Testis (tissue), 3 donors: Measurements from ENCODE around the gene SYNE2. TPM values are rescaled to one million over a fixed set of nuclear protein-coding genes. Genes with fewer than 3 reads are reported as not detected.

Experiments
- DNase-seq: peaks from one replicate; pipeline ENCODE4 v3.0.0-alpha.2; 2019
- H3K27ac ChIP-seq, 2 donors: fragments of 200-600 bp; sonication (generic); one replicate each; pipeline ENCODE4 v1.5.1; 2019
- H3K27me3 ChIP-seq: fragments of 200-600 bp; sonication (generic); one replicate; pipeline ENCODE4 v1.5.1; 2019
- H3K36me3 ChIP-seq: fragments of 200-600 bp; sonication (generic); one replicate; pipeline ENCODE4 v1.5.1; 2017; ENCODE audit warnings: low read depth; ENCODE audit errors: missing control alignments
- H3K4me1 ChIP-seq: fragments of 200-600 bp; sonication (generic); one replicate; pipeline ENCODE4 v1.5.1; 2019
- H3K4me3 ChIP-seq, 2 donors: fragments of 200-600 bp; sonication (generic); one replicate each; pipeline ENCODE4 v1.5.1; 2017 to 2019
- H3K9me3 ChIP-seq: fragments of 200-600 bp; sonication (generic); one replicate; pipeline ENCODE4 v1.5.1; 2017
- CTCF ChIP-seq, 3 experiments: fragments of 450-650 bp in 2 of 3; fragments of 200-600 bp in 1 of 3; sonication (generic) in 1 of 3; IDR thresholded peaks; one replicate each; pipeline ENCODE4 v1.5.1; 2016 to 2019; ENCODE audit warnings: antibody characterized with exemption in 3 of 3, mild to moderate bottlenecking in 2 of 3, moderate library complexity in 1 of 3
- POLR2A ChIP-seq: fragments of 450-650 bp; IDR thresholded peaks from one replicate; pipeline ENCODE4 v1.6.1; 2017; ENCODE audit warnings: antibody characterized with exemption, mild to moderate bottlenecking, moderate library complexity
- WGBS, 2 donors: methylation state at CpG; one replicate each; pipeline ENCODE4 v1.1.5; 2018; 5-methylcytosine and 5-hydroxymethylcytosine counted together
- intact Hi-C: fragments of 100-400 bp; cut with DNase I; formaldehyde crosslinking; loops from one replicate; pipeline ENCODE4 v1.15.1; 2023; ENCODE audit warnings: low total_unique reads
- polyA plus RNA-seq: library from polyadenylated mRNA; stranded (reverse); fragments of 350-450 nt; fragmentation: Illumina TruSeq; extraction: RNeasy Lipid Tissue Mini Kit (QIAGEN cat#74804); gene quantifications from one replicate; pipeline ENCODE4 v1.2.3, GENCODE V29; 2014; ENCODE audit warnings: low read depth, low replicate concordance; ENCODE audit not compliant: insufficient read depth
- total RNA-seq, 2 donors: library from RNA; depleted of rRNA; stranded (reverse); fragments of >200 nt; gene quantifications; one replicate each; pipeline ENCODE4 v1.2.3, GENCODE V29; 2016

The SYNE2 gene
- total and polyA plus RNA-seq, 3 donors from 2014 or later, result 74.6 to 519 (median 511) TPM

DNA sequence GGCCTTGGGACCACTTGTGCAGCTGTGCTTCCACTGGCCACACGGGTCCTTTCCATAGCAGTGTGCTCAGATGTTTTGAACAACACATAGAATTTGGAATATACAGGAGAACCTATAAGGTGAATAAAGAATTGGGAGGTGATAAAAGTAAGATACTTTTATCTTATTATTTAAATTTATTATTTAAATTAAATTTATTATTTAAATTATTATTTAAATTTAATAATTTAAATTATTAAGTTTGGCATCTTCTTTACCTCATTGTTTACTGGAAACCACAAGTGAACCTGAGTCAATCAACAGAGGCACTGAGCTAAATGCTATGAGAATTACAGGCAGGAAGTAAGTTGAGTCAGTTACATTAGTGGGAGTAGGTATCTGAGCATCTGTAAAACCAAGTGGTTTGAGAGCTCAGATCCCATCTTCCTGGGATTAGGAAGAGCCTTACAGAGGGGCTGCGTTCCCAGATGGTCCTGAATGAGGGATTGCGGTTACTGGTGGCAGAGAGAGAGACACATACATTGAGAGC is 338.2 kb downstream of the SYNE2 start:
- no peak for TF ChIP-seq POLR2A
- no peak for TF ChIP-seq CTCF (IDR thresholded peaks at IDR 0.05)
- no peak for DNase-seq
- Histone ChIP-seq H3K9me3 (no peaks in the 10 kb centered on the region), H3K36me3 (no peaks in the 10 kb centered on the region), H3K4me1 (peaks cover 22% of the 10 kb centered on the region), H3K27me3 (no peaks in the 10 kb centered on the region), H3K4me3 (no peak overlapping the region), H3K27ac (no peak overlapping the region)
- 90 to 93% methylated on average over 3 of the region's 3 CpGs for WGBS, 2 donors
- intact Hi-C loops, result no loop called here

GRCh38 chr14:64191756-64192155 is 339.0 kb downstream of the SYNE2 start:
- Histone ChIP-seq H3K4me1 (peaks cover 26% of the 10 kb centered on the region), H3K36me3 (no peaks in the 10 kb centered on the region), H3K27me3 (no peaks in the 10 kb centered on the region), H3K27ac (no peak overlapping the region), H3K4me3 (no peak overlapping the region), H3K9me3 (no peaks in the 10 kb centered on the region)
- no peak for DNase-seq
- WGBS, 2 donors, result 83 to 89% methylated on average over 2 of the region's 2 CpGs
- no peak for TF ChIP-seq POLR2A
- no peak for TF ChIP-seq CTCF (IDR thresholded peaks at IDR 0.05)
- intact Hi-C loops, result no loop called here

DNA sequence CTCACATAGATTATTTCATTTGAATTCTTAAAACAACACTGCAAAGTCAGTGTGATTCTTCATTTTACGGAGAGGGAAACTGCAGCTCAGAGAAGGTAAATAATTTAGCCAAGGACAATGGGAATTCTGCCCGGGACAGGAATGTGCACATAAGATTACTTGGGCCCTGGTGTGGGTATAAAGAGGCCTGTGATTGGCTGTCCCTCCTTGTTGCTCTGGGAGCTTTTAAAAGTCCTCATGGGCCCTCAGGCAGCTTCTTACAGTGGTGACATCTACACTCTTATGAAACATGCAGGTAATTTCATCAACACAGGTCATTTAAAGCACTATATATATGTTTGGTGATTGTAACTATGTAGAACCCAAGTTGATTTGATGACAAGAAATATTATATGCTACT is 341.0 kb downstream of the SYNE2 start:
- TF ChIP-seq POLR2A, result no peak
- TF ChIP-seq CTCF (IDR thresholded peaks at IDR 0.05), result no peak
- peaks cover 29% of the 10 kb centered on the region for H3K4me1 ChIP-seq
- no peak overlapping the region for H3K4me3 ChIP-seq
- H3K9me3 ChIP-seq, result no peaks in the 10 kb centered on the region
- intact Hi-C loops, result no loop called here
- no peak for DNase-seq
- WGBS, 2 donors, result 49 to 58% methylated on average over 2 of the region's 2 CpGs
- no peaks in the 10 kb centered on the region for H3K27me3 ChIP-seq
- H3K36me3 ChIP-seq, result no peaks in the 10 kb centered on the region
- H3K27ac ChIP-seq, result peak overlapping the region in 1 of 2 donors; percentile 85

DNA sequence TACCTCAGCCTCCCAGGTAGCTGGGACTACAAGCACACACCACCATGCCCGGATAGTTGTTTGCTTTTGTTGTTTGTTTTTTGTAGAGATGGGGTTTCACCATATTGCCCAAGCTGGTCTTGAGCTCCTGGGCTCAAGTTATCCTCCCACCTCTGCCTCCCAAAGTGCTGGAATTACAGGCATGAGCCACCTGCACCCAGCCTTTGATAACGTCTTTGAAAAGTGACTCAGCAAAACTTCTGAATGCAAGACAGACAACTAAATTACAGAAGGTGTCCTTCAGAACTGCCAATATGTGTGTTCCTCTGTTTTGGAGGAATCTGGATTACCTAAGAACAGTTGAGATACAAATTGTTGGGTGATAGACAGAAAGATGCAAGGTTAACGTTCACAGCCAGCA is 341.6 kb downstream of the SYNE2 start:
- no peak for DNase-seq

More for the DNA sequence above, 341.6 kb downstream of the SYNE2 start:
- intact Hi-C loops, result no loop called here
- H3K9me3 ChIP-seq, result no peaks in the 10 kb centered on the region
- no peaks in the 10 kb centered on the region for H3K27me3 ChIP-seq
- H3K36me3 ChIP-seq, result no peaks in the 10 kb centered on the region
- H3K4me3 ChIP-seq, result no peak overlapping the region
- 68 to 69% methylated on average over 3 of the region's 3 CpGs for WGBS, 2 donors
- peaks cover 34% of the 10 kb centered on the region for H3K4me1 ChIP-seq
- TF ChIP-seq POLR2A (no peak), CTCF (IDR thresholded peaks at IDR 0.05) (no peak)
- peak overlapping the region; percentile 83 to 85 for H3K27ac ChIP-seq
